A549 (cell line): ENCODE measurements around the gene HBA2.

Experiments
- EP300 ChIP-seq, 2 experiments: fragments of >200 bp; sonication (Bioruptor Twin); formaldehyde crosslinking; IDR thresholded peaks; 2 replicates in 1 of 2; 3 replicates in 1 of 2; pipeline ENCODE4 v1.6.1; 2016 to 2017
- POLR2A ChIP-seq: IDR thresholded peaks from 2 replicates; pipeline ENCODE4 v1.6.1; 2012; ENCODE audit warnings: mild to moderate bottlenecking, low read length

GRCh38 chr16:170788-171187, 1.9 kb upstream of the HBA2 start:
- TF ChIP-seq POLR2A (no peak), EP300 (IDR thresholded peaks at IDR 0.05) (no peak)
